ENCODE measurements around the gene CCDC183. TPM values are rescaled to one million over a fixed set of nuclear protein-coding genes. Genes with fewer than 3 reads are reported as not detected.
"Not testable (repeated sequence)": the region's sequence is repeated elsewhere in the genome, so short reads cannot be mapped to it uniquely, and the experiment has no call there.

CCDC183 gene
- total RNA-seq, 1 experiment from 2014 or later: 1.1 TPM

GRCh38 chr9:136795000-136795348 is 1.2 kb upstream of the CCDC183 start:
- Histone ChIP-seq H3K9ac (ENCODE audit: extremely low read depth, insufficient read length, low read length) (no peak overlapping the region), H3T11ph (ENCODE audit: low read length) (no peak overlapping the region), H3K14ac (ENCODE audit: insufficient read depth, low read length) (no peak overlapping the region), H2AFZ (ENCODE audit: low read length) (no peak overlapping the region), H2BK12ac (ENCODE audit: insufficient read length, low read depth, low read length) (no peak overlapping the region), H3K18ac (ENCODE audit: insufficient read length, low read depth, low read length) (no peak overlapping the region), H3K4me2 (ENCODE audit: insufficient read depth, insufficient read length, low read length) (no peak overlapping the region), H2AK5ac (ENCODE audit: insufficient read length, low read length) (no peak overlapping the region), H3K27me3 (ENCODE audit: insufficient read depth, low read length) (no peaks in the 10 kb centered on the region; the same call in 1 of the 2 replicates), H4K20me1 (ENCODE audit: control insufficient read depth, insufficient read depth, insufficient read length) (no peaks in the 10 kb centered on the region), H3K23ac (ENCODE audit: insufficient read length, low read depth, low read length) (no peak overlapping the region), H2BK120ac (ENCODE audit: low read depth, low read length, poor library complexity, severe bottlenecking) (no peak overlapping the region), H2BK5ac (ENCODE audit: insufficient read length, low read length) (no peak overlapping the region), H2BK20ac (ENCODE audit: low read depth, low read length, poor library complexity, severe bottlenecking) (no peak overlapping the region), H4K5ac (ENCODE audit: insufficient read length, low read depth, low read length) (no peak overlapping the region), H3K79me1 (ENCODE audit: insufficient read depth, low read depth, low read length, poor library complexity, severe bottlenecking) (no peaks in the 10 kb centered on the region), H3K23me2 (ENCODE audit: insufficient read length, low read depth, low read length, poor library complexity, severe bottlenecking) (peaks cover 7% of the 10 kb centered on the region), H3K9me3 (ENCODE audit: control insufficient read depth, low read depth, low read length) (no peaks in the 10 kb centered on the region), H3K4ac (ENCODE audit: low read depth, low read length) (no peak overlapping the region), H4K8ac (replicated peaks; ENCODE audit: insufficient read length, low read depth, low read length) (no peak overlapping the region), H3K4me1 (ENCODE audit: insufficient read depth, low read length) (no peaks in the 10 kb centered on the region), H2BK15ac (ENCODE audit: low read depth, low read length) (no peak overlapping the region), H3K27ac (ENCODE audit: insufficient read length, low read depth, low read length) (no peak overlapping the region), H3K56ac (ENCODE audit: insufficient read length, low read depth, low read length) (no peak overlapping the region), H4K91ac (ENCODE audit: insufficient read length, low read depth, low read length) (no peak overlapping the region), H3K79me2 (ENCODE audit: insufficient read depth, low read length) (no peaks in the 10 kb centered on the region)
- DNase-seq: no peak
- Mint-ChIP-seq H3K36me3 (ENCODE audit: insufficient read depth in 1 of 3, low read depth in 3 of 3) (peaks cover 0 to 8% (median 1%) of the 10 kb centered on the region in 3 experiments; a peak in 3 of 7 replicates), H3K4me3 (no peak overlapping the region), H3K27me3 (ENCODE audit: low read depth) (peaks cover 36% of the 10 kb centered on the region), H3K9me3 (no peaks in the 10 kb centered on the region), H3K27ac (peak overlapping the region in 1 of 3 experiments; percentile 32; a peak in 1 of 7 replicates), H3K4me1 (peaks cover 17 to 27% of the 10 kb centered on the region in 2 experiments)
- TF ChIP-seq, protein P1, sequence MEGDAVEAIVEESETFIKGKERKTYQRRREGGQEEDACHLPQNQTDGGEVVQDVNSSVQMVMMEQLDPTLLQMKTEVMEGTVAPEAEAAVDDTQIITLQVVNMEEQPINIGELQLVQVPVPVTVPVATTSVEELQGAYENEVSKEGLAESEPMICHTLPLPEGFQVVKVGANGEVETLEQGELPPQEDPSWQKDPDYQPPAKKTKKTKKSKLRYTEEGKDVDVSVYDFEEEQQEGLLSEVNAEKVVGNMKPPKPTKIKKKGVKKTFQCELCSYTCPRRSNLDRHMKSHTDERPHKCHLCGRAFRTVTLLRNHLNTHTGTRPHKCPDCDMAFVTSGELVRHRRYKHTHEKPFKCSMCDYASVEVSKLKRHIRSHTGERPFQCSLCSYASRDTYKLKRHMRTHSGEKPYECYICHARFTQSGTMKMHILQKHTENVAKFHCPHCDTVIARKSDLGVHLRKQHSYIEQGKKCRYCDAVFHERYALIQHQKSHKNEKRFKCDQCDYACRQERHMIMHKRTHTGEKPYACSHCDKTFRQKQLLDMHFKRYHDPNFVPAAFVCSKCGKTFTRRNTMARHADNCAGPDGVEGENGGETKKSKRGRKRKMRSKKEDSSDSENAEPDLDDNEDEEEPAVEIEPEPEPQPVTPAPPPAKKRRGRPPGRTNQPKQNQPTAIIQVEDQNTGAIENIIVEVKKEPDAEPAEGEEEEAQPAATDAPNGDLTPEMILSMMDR (conservative IDR thresholded peaks at IDR 0.05): no peak
- WGBS (ENCODE audit: extremely low coverage, insufficient read length, low lambda C conversion rate): no CpG with 5 or more reads among the region's 6 CpGs

- not testable (repeated sequence) for H4K5ac ChIP-seq (ENCODE audit: insufficient read length, low read depth, low read length); H3K4me1 ChIP-seq (ENCODE audit: insufficient read depth, low read length)
- WGBS (ENCODE audit: extremely low coverage, insufficient read length, low lambda C conversion rate): no CpG with 5 or more reads among the region's 10 CpGs
Observed at GRCh38 chr9:136796775-136797347, 723 bp downstream of the CCDC183 start.

More at GRCh38 chr9:136796775-136797347, 723 bp downstream of the CCDC183 start:
- not testable (repeated sequence) for H3K9me3 Mint-ChIP-seq; H3K27me3 ChIP-seq (ENCODE audit: insufficient read depth, low read length); H2BK12ac ChIP-seq (ENCODE audit: insufficient read length, low read depth, low read length); H3K36me3 Mint-ChIP-seq (ENCODE audit: insufficient read depth in 1 of 3, low read depth in 3 of 3); H3K4me3 Mint-ChIP-seq; H3T11ph ChIP-seq (ENCODE audit: low read length); H2BK5ac ChIP-seq (ENCODE audit: insufficient read length, low read length); H3K14ac ChIP-seq (ENCODE audit: insufficient read depth, low read length); H4K20me1 ChIP-seq (ENCODE audit: control insufficient read depth, insufficient read depth, insufficient read length); H3K9ac ChIP-seq (ENCODE audit: extremely low read depth, insufficient read length, low read length); H3K4ac ChIP-seq (ENCODE audit: low read depth, low read length); H3K56ac ChIP-seq (ENCODE audit: insufficient read length, low read depth, low read length); H3K27ac ChIP-seq (ENCODE audit: insufficient read length, low read depth, low read length); H2AK5ac ChIP-seq (ENCODE audit: insufficient read length, low read length); H2AFZ ChIP-seq (ENCODE audit: low read length); H4K8ac ChIP-seq (replicated peaks; ENCODE audit: insufficient read length, low read depth, low read length); H3K79me2 ChIP-seq (ENCODE audit: insufficient read depth, low read length); H3K27ac Mint-ChIP-seq; H3K4me2 ChIP-seq (ENCODE audit: insufficient read depth, insufficient read length, low read length); H2BK20ac ChIP-seq (ENCODE audit: low read depth, low read length, poor library complexity, severe bottlenecking); H3K23ac ChIP-seq (ENCODE audit: insufficient read length, low read depth, low read length); H2BK120ac ChIP-seq (ENCODE audit: low read depth, low read length, poor library complexity, severe bottlenecking); H3K18ac ChIP-seq (ENCODE audit: insufficient read length, low read depth, low read length); H3K79me1 ChIP-seq (ENCODE audit: insufficient read depth, low read depth, low read length, poor library complexity, severe bottlenecking); DNase-seq; H4K91ac ChIP-seq (ENCODE audit: insufficient read length, low read depth, low read length); H2BK15ac ChIP-seq (ENCODE audit: low read depth, low read length); H3K9me3 ChIP-seq (ENCODE audit: control insufficient read depth, low read depth, low read length)
- H3K4me1 Mint-ChIP-seq: peaks cover 21 to 35% of the 10 kb centered on the region in 2 experiments
- H3K27me3 Mint-ChIP-seq (ENCODE audit: low read depth): peaks cover 36% of the 10 kb centered on the region
- H3K23me2 ChIP-seq (ENCODE audit: insufficient read length, low read depth, low read length, poor library complexity, severe bottlenecking): peaks cover 15% of the 10 kb centered on the region
